ENCODE measurements around the gene S100A5. TPM values are rescaled to one million over a fixed set of nuclear protein-coding genes. Genes with fewer than 3 reads are reported as not detected.

The S100A5 gene
- total and polyA plus RNA-seq, 9 of the 15 experiments (the other 6 are each of a cell fraction or from before 2014, with no cell fraction given) = 0.56 to 1.4 (median 0.64) TPM; not detected in 5

DNA sequence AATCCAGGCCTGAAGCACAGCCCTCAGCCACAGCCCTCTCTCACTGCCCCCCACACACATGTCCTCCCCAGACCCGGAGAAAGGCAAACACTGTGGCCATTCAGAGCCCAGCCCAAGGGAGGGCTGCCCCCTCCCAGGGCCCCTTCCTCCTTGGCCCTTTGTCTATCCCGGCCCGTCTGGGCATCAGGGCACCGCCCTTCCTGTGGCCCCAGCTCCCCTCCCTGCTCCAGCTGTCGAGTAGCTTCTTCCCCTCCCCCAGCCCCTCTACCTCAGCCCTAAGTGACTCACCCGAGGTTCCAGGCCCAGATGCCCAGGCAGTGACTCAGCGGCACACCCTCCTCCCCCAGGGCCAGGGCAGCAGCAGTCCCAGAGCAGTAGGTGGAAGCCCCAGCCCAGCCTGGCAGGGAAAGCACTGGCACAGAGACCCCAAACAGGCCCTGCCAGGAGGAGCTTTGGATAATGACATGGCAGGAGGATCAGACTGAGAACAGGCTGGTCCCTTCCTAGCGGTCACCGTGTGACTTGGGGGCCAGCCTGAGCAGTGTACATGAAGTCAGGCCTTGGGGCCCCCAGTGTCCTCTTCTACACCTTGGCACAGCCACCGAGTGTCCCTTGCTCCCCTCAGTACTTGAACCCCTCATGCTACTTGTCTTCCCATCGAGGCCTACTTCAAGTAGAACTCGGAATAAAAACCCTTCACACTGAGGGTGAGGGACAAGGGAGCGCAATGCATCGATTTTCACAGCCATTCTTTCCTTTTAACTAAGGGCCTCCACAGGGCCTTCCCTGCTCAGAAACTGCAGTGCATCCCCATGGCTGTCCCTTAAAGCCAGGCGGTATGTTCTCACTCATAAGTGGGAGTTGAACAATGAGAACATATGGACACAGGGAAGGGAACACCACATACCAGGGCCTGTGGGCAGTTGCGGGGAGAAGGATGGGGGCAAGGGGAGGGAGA lies 26.0 kb upstream of the S100A5 start (continued):
- TF ChIP-seq, protein P1, sequence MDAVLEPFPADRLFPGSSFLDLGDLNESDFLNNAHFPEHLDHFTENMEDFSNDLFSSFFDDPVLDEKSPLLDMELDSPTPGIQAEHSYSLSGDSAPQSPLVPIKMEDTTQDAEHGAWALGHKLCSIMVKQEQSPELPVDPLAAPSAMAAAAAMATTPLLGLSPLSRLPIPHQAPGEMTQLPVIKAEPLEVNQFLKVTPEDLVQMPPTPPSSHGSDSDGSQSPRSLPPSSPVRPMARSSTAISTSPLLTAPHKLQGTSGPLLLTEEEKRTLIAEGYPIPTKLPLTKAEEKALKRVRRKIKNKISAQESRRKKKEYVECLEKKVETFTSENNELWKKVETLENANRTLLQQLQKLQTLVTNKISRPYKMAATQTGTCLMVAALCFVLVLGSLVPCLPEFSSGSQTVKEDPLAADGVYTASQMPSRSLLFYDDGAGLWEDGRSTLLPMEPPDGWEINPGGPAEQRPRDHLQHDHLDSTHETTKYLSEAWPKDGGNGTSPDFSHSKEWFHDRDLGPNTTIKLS (IDR thresholded peaks at IDR 0.05; ENCODE audit: borderline replicate concordance, low read depth) = 0 out of 2 replicates have a peak, but pooled peaks have one; percentile 33
- TF ChIP-seq ETV1 (tag; conservative IDR thresholded peaks at IDR 0.05; ENCODE audit: low read depth) = peak; percentile 49
- TF ChIP-seq TEAD4 (IDR thresholded peaks at IDR 0.05; ENCODE audit: low read length) = peak; percentile 78
- no peak for TF ChIP-seq TEAD4 (CRISPR knock-in tag; IDR thresholded peaks at IDR 0.05; ENCODE audit: borderline replicate concordance)
- TF ChIP-seq NFIC (IDR thresholded peaks at IDR 0.05) = peak; percentile 71
- peak; percentile 85; the same call in 1 of the 2 replicates for TF ChIP-seq KLF6 (CRISPR knock-in tag; IDR thresholded peaks at IDR 0.05; ENCODE audit: borderline replicate concordance)
- TF ChIP-seq ZNF830 (CRISPR knock-in tag; IDR thresholded peaks at IDR 0.05) = no peak
- no peak for TF ChIP-seq ZNF717 (CRISPR knock-in tag; IDR thresholded peaks at IDR 0.05)
- TF ChIP-seq, protein P2, sequence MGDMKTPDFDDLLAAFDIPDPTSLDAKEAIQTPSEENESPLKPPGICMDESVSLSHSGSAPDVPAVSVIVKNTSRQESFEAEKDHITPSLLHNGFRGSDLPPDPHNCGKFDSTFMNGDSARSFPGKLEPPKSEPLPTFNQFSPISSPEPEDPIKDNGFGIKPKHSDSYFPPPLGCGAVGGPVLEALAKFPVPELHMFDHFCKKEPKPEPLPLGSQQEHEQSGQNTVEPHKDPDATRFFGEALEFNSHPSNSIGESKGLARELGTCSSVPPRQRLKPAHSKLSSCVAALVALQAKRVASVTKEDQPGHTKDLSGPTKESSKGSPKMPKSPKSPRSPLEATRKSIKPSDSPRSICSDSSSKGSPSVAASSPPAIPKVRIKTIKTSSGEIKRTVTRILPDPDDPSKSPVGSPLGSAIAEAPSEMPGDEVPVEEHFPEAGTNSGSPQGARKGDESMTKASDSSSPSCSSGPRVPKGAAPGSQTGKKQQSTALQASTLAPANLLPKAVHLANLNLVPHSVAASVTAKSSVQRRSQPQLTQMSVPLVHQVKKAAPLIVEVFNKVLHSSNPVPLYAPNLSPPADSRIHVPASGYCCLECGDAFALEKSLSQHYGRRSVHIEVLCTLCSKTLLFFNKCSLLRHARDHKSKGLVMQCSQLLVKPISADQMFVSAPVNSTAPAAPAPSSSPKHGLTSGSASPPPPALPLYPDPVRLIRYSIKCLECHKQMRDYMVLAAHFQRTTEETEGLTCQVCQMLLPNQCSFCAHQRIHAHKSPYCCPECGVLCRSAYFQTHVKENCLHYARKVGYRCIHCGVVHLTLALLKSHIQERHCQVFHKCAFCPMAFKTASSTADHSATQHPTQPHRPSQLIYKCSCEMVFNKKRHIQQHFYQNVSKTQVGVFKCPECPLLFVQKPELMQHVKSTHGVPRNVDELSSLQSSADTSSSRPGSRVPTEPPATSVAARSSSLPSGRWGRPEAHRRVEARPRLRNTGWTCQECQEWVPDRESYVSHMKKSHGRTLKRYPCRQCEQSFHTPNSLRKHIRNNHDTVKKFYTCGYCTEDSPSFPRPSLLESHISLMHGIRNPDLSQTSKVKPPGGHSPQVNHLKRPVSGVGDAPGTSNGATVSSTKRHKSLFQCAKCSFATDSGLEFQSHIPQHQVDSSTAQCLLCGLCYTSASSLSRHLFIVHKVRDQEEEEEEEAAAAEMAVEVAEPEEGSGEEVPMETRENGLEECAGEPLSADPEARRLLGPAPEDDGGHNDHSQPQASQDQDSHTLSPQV (IDR thresholded peaks at IDR 0.05) = peak; percentile 99
- no peak for TF ChIP-seq FOXA1 (IDR thresholded peaks at IDR 0.05; ENCODE audit: borderline replicate concordance)
- TF ChIP-seq, protein P3, sequence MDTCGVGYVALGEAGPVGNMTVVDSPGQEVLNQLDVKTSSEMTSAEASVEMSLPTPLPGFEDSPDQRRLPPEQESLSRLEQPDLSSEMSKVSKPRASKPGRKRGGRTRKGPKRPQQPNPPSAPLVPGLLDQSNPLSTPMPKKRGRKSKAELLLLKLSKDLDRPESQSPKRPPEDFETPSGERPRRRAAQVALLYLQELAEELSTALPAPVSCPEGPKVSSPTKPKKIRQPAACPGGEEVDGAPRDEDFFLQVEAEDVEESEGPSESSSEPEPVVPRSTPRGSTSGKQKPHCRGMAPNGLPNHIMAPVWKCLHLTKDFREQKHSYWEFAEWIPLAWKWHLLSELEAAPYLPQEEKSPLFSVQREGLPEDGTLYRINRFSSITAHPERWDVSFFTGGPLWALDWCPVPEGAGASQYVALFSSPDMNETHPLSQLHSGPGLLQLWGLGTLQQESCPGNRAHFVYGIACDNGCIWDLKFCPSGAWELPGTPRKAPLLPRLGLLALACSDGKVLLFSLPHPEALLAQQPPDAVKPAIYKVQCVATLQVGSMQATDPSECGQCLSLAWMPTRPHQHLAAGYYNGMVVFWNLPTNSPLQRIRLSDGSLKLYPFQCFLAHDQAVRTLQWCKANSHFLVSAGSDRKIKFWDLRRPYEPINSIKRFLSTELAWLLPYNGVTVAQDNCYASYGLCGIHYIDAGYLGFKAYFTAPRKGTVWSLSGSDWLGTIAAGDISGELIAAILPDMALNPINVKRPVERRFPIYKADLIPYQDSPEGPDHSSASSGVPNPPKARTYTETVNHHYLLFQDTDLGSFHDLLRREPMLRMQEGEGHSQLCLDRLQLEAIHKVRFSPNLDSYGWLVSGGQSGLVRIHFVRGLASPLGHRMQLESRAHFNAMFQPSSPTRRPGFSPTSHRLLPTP (IDR thresholded peaks at IDR 0.05; ENCODE audit: borderline replicate concordance, extremely low read depth, insufficient read length) = no peak
- no peak for TF ChIP-seq RAD51 (IDR thresholded peaks at IDR 0.05; ENCODE audit: borderline replicate concordance, low read depth)
- TF ChIP-seq SNRNP70 (optimal IDR thresholded peaks at IDR 0.05; ENCODE audit: low read depth, low read length) = no peak

All from K562 (cell line).